SU-DHL-6 (cell line): Measurements from ENCODE around the gene RAP1GAP2.

Experiments used
- H2AFZ ChIP-seq: fragments of 200-600 bp; sonication (generic); 2 replicates; pipeline ENCODE4 v1.6.1; 2014; ENCODE audit warnings: low read depth, mild to moderate bottlenecking, moderate library complexity, mixed read lengths, antibody characterized with exemption, low read length; ENCODE audit not compliant: severe bottlenecking
- H3F3A ChIP-seq: fragments of 200-600 bp; shearing (Covaris generic); 2 replicates; pipeline ENCODE4 v1.6.0; 2016; ENCODE audit warnings: antibody characterized with exemption, mild to moderate bottlenecking; ENCODE audit not compliant: insufficient read depth
- H3K27ac ChIP-seq: fragments of 200-600 bp; sonication (generic); 2 replicates; pipeline ENCODE4 v1.5.1; 2016; ENCODE audit warnings: low read depth, mild to moderate bottlenecking, low read length, moderate library complexity, mixed read lengths
- H3K27me3 ChIP-seq: fragments of 200-600 bp; sonication (generic), shearing (Covaris generic); 2 replicates; pipeline ENCODE4 v1.6.0; 2014; ENCODE audit warnings: mild to moderate bottlenecking, low read length
- H3K36me3 ChIP-seq: fragments of 200-600 bp; sonication (generic); 2 replicates; pipeline ENCODE4 v1.6.1; 2014; ENCODE audit warnings: mild to moderate bottlenecking, low read length, mixed read lengths
- H3K4me2 ChIP-seq: fragments of 300-600, 200-600 bp; shearing (Covaris generic), sonication (generic); 2 replicates; pipeline ENCODE4 v1.6.0; 2014; ENCODE audit warnings: low read length, low read depth, mild to moderate bottlenecking; ENCODE audit not compliant: poor library complexity, severe bottlenecking
- H3K4me3 ChIP-seq: fragments of 200-600 bp; sonication (generic); 2 replicates; pipeline ENCODE4 v1.5.1; 2014; ENCODE audit warnings: antibody characterized with exemption, low read length, mild to moderate bottlenecking, mixed read lengths; ENCODE audit not compliant: insufficient read depth, poor library complexity, severe bottlenecking
- H3K79me2 ChIP-seq: fragments of 200-600 bp; sonication (generic); 2 replicates; pipeline ENCODE4 v1.6.1; 2014; ENCODE audit warnings: mild to moderate bottlenecking, low read length, moderate library complexity; ENCODE audit not compliant: insufficient read depth
- H3K9ac ChIP-seq: fragments of 200-600 bp; sonication (generic); 2 replicates; pipeline ENCODE4 v1.7.0; 2014; ENCODE audit warnings: mild to moderate bottlenecking, low read length
- H3K9me2 ChIP-seq: fragments of 200-600 bp; sonication (generic); replicated peaks from 2 replicates; pipeline ENCODE4 v1.6.1; 2014; ENCODE audit warnings: low read length; ENCODE audit not compliant: insufficient read depth
- H3K9me3 ChIP-seq: fragments of 200-600 bp; sonication (generic); 2 replicates; pipeline ENCODE4 v1.6.1; 2014; ENCODE audit warnings: low read length, mixed read lengths; ENCODE audit not compliant: insufficient read depth
- H4K20me1 ChIP-seq: fragments of 200-600 bp; sonication (generic); 2 replicates; pipeline ENCODE4 v1.6.1; 2014; ENCODE audit warnings: low read depth, mild to moderate bottlenecking, antibody characterized with exemption, low read length, moderate library complexity, mixed read lengths
- CTCF ChIP-seq: fragments of 200-600 bp; sonication (generic); IDR thresholded peaks from one replicate; pipeline ENCODE4 v1.5.1; 2017; ENCODE audit warnings: antibody characterized with exemption, mild to moderate bottlenecking, low read length, moderate library complexity; ENCODE audit not compliant: insufficient read depth, poor library complexity, severe bottlenecking
- EZH2phosphoT487 ChIP-seq: fragments of 200-600 bp; sonication (generic), shearing (Covaris generic); conservative IDR thresholded peaks from 2 replicates; pipeline ENCODE4 v1.6.1; 2018; ENCODE audit warnings: mild to moderate bottlenecking, antibody characterized with exemption, low read length, moderate library complexity, mixed read lengths

The RAP1GAP2 gene

GRCh38 chr17:2855063-2855600, 58.9 kb downstream of the RAP1GAP2 start:
- no peak overlapping the region for H3K9ac ChIP-seq
- H3K36me3 ChIP-seq, result no peaks in the 10 kb centered on the region
- no peaks in the 10 kb centered on the region for H3K9me2 ChIP-seq
- no peaks in the 10 kb centered on the region for H3K27me3 ChIP-seq
- no peak overlapping the region for H2AFZ ChIP-seq
- no peaks in the 10 kb centered on the region for H3F3A ChIP-seq
- no peaks in the 10 kb centered on the region for H3K9me3 ChIP-seq
- no peak overlapping the region for H3K4me2 ChIP-seq
- H4K20me1 ChIP-seq, result no peaks in the 10 kb centered on the region
- H3K79me2 ChIP-seq, result no peaks in the 10 kb centered on the region
- TF ChIP-seq EZH2phosphoT487 (no peak), CTCF (no peak)
- no peak overlapping the region for H3K27ac ChIP-seq
- H3K4me3 ChIP-seq, result no peak overlapping the region

DNA sequence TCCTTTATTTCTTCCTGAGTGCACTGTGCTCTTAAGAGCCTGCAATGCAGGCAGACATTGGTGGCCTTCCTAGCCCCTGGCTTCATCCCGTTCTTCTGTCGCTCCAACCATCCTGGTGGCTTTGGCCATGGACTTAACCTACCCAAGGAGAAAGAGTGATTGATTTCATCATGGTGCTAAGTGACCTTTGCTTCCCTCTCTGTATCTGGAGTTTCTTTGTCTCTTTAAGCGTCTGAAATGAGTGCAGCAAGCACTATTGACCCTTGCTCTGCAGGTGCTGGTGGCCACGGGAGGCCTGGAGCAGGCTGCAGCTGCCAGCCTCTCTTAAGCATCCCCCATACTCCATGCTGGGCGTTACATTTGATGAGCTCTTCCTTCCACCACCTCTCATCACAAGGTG, 60.5 kb downstream of the RAP1GAP2 start:
- Histone ChIP-seq H3K9me2 (no peaks in the 10 kb centered on the region), H3F3A (no peaks in the 10 kb centered on the region), H3K79me2 (no peaks in the 10 kb centered on the region), H3K4me2 (no peak overlapping the region), H3K27me3 (no peaks in the 10 kb centered on the region), H3K9ac (no peak overlapping the region), H3K36me3 (no peaks in the 10 kb centered on the region), H4K20me1 (no peaks in the 10 kb centered on the region), H2AFZ (no peak overlapping the region), H3K27ac (no peak overlapping the region), H3K9me3 (no peaks in the 10 kb centered on the region), H3K4me3 (no peak overlapping the region)
- TF ChIP-seq EZH2phosphoT487, result no peak
- TF ChIP-seq CTCF, result no peak

DNA sequence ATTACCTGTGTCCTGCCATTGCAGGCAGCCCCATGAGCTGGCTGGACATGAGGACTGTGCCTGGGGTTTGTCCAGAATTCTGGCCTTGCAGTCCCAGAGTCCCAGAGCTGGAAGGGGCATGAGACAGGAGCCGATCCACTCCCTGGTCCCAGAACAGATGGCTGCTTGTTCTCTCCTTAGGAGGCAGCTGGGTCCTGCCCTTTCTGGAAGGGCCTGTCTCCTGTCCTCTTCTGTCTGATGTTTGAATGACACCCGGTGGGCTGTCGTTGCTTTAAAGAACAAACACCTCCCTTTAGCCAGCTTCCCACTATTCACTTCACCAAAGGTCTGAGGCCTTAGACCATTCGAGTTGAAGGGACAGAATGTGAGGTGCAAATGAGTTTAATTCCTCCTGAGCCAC, 63.8 kb downstream of the RAP1GAP2 start:
- TF ChIP-seq CTCF, result no peak
- TF ChIP-seq EZH2phosphoT487, result no peak
- Histone ChIP-seq H4K20me1 (no peaks in the 10 kb centered on the region), H3K27me3 (no peaks in the 10 kb centered on the region), H3K9me3 (no peaks in the 10 kb centered on the region), H3K9ac (no peak overlapping the region), H3F3A (no peaks in the 10 kb centered on the region), H3K4me2 (no peak overlapping the region), H3K27ac (no peak overlapping the region), H2AFZ (no peak overlapping the region), H3K4me3 (no peak overlapping the region), H3K79me2 (no peaks in the 10 kb centered on the region), H3K9me2 (no peaks in the 10 kb centered on the region), H3K36me3 (no peaks in the 10 kb centered on the region)
